Common myeloid progenitor, CD34-positive (primary cell): ENCODE measurements around the gene NOP53. TPM values are rescaled to one million over a fixed set of nuclear protein-coding genes. Genes with fewer than 3 reads are reported as not detected.
A peak's percentile ranks its signal among the peaks of the same experiment; 100 is the strongest.

ENCODE experiments used
- CTCF ChIA-PET: fragments of 350-600 bp; sonication (Branson Sonifier 250); formaldehyde crosslinking; loops from one replicate; lab custom pipeline; 2021; ENCODE audit warnings: antibody characterized with exemption; lab: Charles Lee
- POLR2A ChIA-PET: fragments of 350-600 bp; sonication (Branson Sonifier 250); formaldehyde crosslinking; loops from one replicate; lab custom pipeline; 2021; ENCODE audit warnings: antibody characterized with exemption; lab: Charles Lee
- DNase-seq, 3 donors: peaks; one replicate each; pipeline versions ENCODE4 v3.0.0 to v3.0.0-alpha.2; 2013
- H3K27ac ChIP-seq, 2 experiments: 1 replicate in 1 of 2; 2 replicates in 1 of 2; pipeline ENCODE4 v1.7.0; 2013; ENCODE audit warnings: inconsistent platforms in 2 of 2, low read length in 2 of 2, mild to moderate bottlenecking in 2 of 2, low read depth in 1 of 2, moderate library complexity in 1 of 2; ENCODE audit not compliant: severe bottlenecking in 2 of 2, insufficient read depth in 1 of 2, poor library complexity in 1 of 2
- H3K27me3 ChIP-seq, 5 experiments: replicated peaks in 2 of 5; 1 replicate in 3 of 5; 2 replicates in 2 of 5; pipeline versions ENCODE4 v1.6.1 to v1.7.0; 2013; ENCODE audit warnings: low read length in 4 of 5, mild to moderate bottlenecking in 2 of 5, moderate library complexity in 2 of 5, inconsistent platforms in 1 of 5; ENCODE audit not compliant: insufficient read depth in 5 of 5, control insufficient read depth in 4 of 5
- H3K36me3 ChIP-seq, 4 experiments: 1 replicate in 2 of 4; 2 replicates in 2 of 4; pipeline versions ENCODE4 v1.6.1 to v1.7.0; 2013; ENCODE audit warnings: low read length in 3 of 4, control low read depth in 1 of 4, mild to moderate bottlenecking in 1 of 4; ENCODE audit not compliant: control insufficient read depth in 4 of 4, insufficient read depth in 4 of 4
- H3K4me1 ChIP-seq, 4 experiments: 1 replicate in 3 of 4; 2 replicates in 1 of 4; pipeline versions ENCODE4 v1.6.1 to v1.7.1; 2013; ENCODE audit warnings: low read length in 3 of 4, mild to moderate bottlenecking in 3 of 4, control low read depth in 1 of 4, inconsistent platforms in 1 of 4, moderate library complexity in 1 of 4; ENCODE audit not compliant: control insufficient read depth in 4 of 4, insufficient read depth in 4 of 4; ENCODE audit errors: control extremely low read depth in 1 of 4
- H3K4me3 ChIP-seq, 7 experiments: 1 replicate in 4 of 7; 2 replicates in 3 of 7; pipeline versions ENCODE4 v1.5.1 to v1.7.0; 2013; ENCODE audit warnings: mild to moderate bottlenecking in 7 of 7, low read length in 6 of 7, moderate library complexity in 6 of 7, inconsistent platforms in 2 of 7, low read depth in 2 of 7, control low read depth in 1 of 7; ENCODE audit not compliant: insufficient read depth in 4 of 7, control insufficient read depth in 1 of 7; ENCODE audit errors: extremely low read depth in 1 of 7
- H3K9me3 ChIP-seq, 5 experiments: 1 replicate in 4 of 5; 2 replicates in 1 of 5; pipeline versions ENCODE4 v1.6.1 to v1.7.1; 2013; ENCODE audit warnings: low read length in 4 of 5, mild to moderate bottlenecking in 2 of 5, inconsistent platforms in 1 of 5, low read depth in 1 of 5, moderate library complexity in 1 of 5; ENCODE audit not compliant: control insufficient read depth in 4 of 5, insufficient read depth in 2 of 5; ENCODE audit errors: control extremely low read depth in 1 of 5
- WGBS: methylation state at CpG from one replicate; pipeline ENCODE4 v1.1.5; 2013; ENCODE audit not compliant: insufficient coverage; 5-methylcytosine and 5-hydroxymethylcytosine counted together
- polyA plus RNA-seq: library from polyadenylated mRNA; unstranded; fragments of 120-200 nt; gene quantifications from one replicate; pipeline ENCODE4 v1.2.1, GENCODE V29; 2013

Gene NOP53
- 1,028 TPM for polyA plus RNA-seq

DNA sequence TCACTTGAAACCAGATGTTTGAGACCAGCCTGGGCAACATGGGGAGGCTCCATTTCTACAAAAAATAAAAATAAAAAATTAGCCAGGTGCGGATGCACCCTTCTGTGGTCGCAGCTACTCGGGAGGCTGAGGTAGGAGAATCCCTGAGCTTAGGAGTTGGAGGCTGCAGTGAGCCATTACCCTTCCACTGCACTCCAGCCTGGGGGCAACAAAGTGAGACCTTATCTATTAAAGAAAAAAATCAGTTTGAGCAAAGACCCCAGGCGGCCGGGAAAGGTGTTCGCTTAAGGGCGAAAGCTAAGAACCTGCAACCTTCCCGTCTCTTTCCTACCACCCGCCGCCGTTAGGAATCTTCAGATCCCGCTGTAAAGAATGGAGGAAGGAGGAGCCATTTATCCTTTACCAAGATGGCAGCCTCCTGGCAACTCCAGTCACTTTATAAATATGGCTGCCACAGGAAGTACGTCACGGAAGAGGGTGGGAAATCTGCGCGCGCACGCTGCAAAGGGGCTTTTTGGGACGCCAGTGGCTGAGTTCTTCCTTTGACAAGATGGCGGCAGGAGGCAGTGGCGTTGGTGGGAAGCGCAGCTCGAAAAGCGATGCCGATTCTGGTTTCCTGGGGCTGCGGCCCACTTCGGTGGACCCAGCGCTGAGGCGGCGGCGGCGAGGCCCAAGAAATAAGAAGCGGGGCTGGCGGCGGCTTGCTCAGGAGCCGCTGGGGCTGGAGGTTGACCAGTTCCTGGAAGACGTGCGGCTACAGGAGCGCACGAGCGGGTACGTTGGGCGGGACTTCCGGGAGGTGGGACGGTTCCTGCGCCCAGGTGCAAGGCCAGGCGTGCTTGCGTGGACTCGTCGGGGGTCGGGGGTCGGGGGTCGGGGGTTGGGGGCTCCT, at the start of gene NOP53:
TSS of gene NOP53 (plus strand) at position 537 of the 892 bp plus-strand sequence. CDS start at position 551, 14 bp downstream.
- peak within 1 kb of the TSS; percentile 76 to 88 (median 82) for H3K4me3 ChIP-seq
- peaks cover 3 to 42% (median 34%) of the 10 kb centered on the region in 4 experiments for H3K4me1 ChIP-seq
- ChIA-PET CTCF (interaction anchor here (1.1 to 17.8 kb wide), 4 partner anchors 21 to 317 kb away, joined by 3 to 321 read pairs (median 10); partner anchors contain the start of gene EHD2), POLR2A (interaction anchor here (0.6 to 0.9 kb wide), 4 partner anchors 13 to 38 kb away, joined by 3 read pairs; no protein-coding TSS in a partner anchor)
- peak within 1 kb of the TSS; percentile 92 to 97 for H3K27ac ChIP-seq
- WGBS = 5% methylated on average over 39 of the region's 53 CpGs
- H3K36me3 ChIP-seq = peaks cover 13 to 43% (median 26%) of the 10 kb centered on the region in 4 experiments
- H3K9me3 ChIP-seq = no peaks in the 10 kb centered on the region
- peak; percentile 96 to 99 (median 96) for DNase-seq
- no peaks in the 10 kb centered on the region for H3K27me3 ChIP-seq

- no peaks in the 10 kb centered on the region for H3K27me3 ChIP-seq
- H3K36me3 ChIP-seq = peaks cover 3 to 40% (median 19%) of the 10 kb centered on the region in 4 experiments
- DNase-seq = no peak
- no peak overlapping the region for H3K4me3 ChIP-seq
- H3K9me3 ChIP-seq = no peaks in the 10 kb centered on the region
- ChIA-PET CTCF (interaction anchor here (0.9 to 1.8 kb wide), 3 partner anchors 8 to 260 kb away, joined by 3 to 5 read pairs (median 4); no protein-coding TSS in a partner anchor), POLR2A (interaction anchor here (0.6 kb wide), 1 partner anchor 191 kb away, joined by 3 read pairs; no protein-coding TSS in a partner anchor)
- H3K4me1 ChIP-seq = no peaks in the 10 kb centered on the region
- 89% methylated on average over 4 of the region's 8 CpGs for WGBS
- no peak overlapping the region for H3K27ac ChIP-seq
Observed at GRCh38 chr19:47696635-47697034, 48.7 kb upstream of the NOP53 start.

- Histone ChIP-seq H3K4me3 (no peak overlapping the region), H3K36me3 (peaks cover 0 to 40% (median 16%) of the 10 kb centered on the region in 4 experiments), H3K27ac (no peak overlapping the region), H3K9me3 (no peaks in the 10 kb centered on the region), H3K27me3 (no peaks in the 10 kb centered on the region), H3K4me1 (peaks cover 0 to 7% (median 2%) of the 10 kb centered on the region in 4 experiments)
- WGBS = 57% methylated on average over 21 of the region's 21 CpGs
- POLR2A ChIA-PET = no interaction called here
- DNase-seq = peak; percentile 67 to 82 (median 77)
- CTCF ChIA-PET = interaction anchor here (0.6 to 3.7 kb wide), 9 partner anchors 7 to 413 kb away, joined by 3 to 64 read pairs (median 7); partner anchors contain the start of gene NOP53
Observed at GRCh38 chr19:47697863-47698609, 47.3 kb upstream of the NOP53 start.

DNA sequence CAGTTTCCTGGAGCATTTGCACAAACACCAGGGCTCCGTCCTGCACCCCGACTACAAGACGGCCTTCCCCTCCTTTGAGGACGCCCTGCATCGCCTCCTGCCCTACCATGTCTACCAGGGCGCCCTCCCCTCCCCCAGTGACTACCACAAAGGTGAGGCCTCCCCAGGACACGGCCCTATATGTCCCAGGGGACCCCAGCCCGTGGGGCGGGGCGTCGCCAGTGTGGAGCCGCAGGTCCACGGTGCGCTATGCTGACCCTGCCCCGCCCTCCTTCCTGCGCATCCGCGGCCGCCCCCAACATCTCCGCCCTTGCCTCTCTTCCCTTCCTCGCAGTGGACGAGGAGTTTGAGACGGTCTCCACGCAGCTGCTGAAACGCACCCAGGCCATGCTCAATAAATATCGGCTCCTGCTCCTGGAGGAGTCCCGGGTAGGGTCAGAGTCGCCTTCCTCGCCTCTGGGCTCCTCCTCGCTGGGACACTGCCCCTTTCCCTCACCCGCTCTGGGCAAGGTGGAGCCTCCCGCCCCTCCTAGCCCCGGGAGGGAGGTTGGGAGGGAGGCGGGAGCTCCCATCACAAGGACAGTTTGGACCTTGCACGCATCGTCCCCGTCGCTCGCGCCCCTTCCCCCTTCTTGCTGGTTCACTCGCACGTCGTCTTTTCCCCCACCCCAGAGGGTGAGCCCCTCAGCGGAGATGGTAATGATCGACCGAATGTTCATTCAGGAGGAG, 46.6 kb upstream of the NOP53 start:
- CTCF ChIA-PET = interaction anchor here (0.6 to 3.7 kb wide), 14 partner anchors 8 to 414 kb away, joined by 3 to 64 read pairs (median 6); partner anchors contain the start of genes EHD2 and NOP53

DNA sequence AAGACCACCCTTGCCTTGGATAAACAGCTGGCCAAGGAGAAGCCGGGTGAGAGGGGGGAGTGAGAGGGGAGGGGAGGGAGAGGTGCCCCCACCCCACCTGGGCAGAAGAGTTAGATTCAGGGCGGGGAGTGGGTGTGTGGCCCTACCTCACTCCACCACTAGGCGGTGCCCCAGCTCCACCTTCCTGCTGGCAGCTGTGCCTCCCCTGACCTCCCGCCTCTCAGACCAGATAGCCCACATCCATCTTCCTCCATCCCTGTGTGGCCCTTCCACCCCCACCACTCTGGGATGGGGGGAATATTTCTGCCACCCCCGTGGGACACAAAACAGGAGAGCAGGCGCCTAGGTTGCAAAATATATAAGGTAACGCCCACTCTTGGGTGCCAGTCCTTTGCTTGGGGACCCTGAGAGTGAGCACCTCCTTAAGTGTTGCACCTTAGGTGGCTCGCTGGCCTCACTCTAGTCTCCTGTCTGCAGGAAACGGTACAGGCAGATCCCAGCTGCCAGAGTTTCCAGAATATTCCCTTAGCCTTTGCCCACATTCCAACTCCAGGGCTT, 45.9 kb upstream of the NOP53 start:
- peak; percentile 45 to 53 (median 52) for DNase-seq
- POLR2A ChIA-PET = no interaction called here

More for the DNA sequence above, 46.6 kb upstream of the NOP53 start:
- 97% methylated on average over 30 of the region's 46 CpGs for WGBS
- H3K4me1 ChIP-seq = peaks cover 0 to 7% (median 2%) of the 10 kb centered on the region in 4 experiments
- H3K27ac ChIP-seq = no peak overlapping the region
- POLR2A ChIA-PET = no interaction called here
- DNase-seq = no peak
- H3K9me3 ChIP-seq = no peaks in the 10 kb centered on the region
- H3K36me3 ChIP-seq = peaks cover 0 to 36% (median 15%) of the 10 kb centered on the region in 4 experiments
- H3K4me3 ChIP-seq = no peak overlapping the region
- no peaks in the 10 kb centered on the region for H3K27me3 ChIP-seq

More for the DNA sequence above, 45.9 kb upstream of the NOP53 start:
- no peak overlapping the region for H3K27ac ChIP-seq
- peaks cover 0 to 7% (median 2%) of the 10 kb centered on the region in 4 experiments for H3K4me1 ChIP-seq
- CTCF ChIA-PET = interaction anchor here (0.7 to 3.7 kb wide), 17 partner anchors 8 to 415 kb away, joined by 3 to 64 read pairs (median 4); partner anchors contain the start of genes EHD2 and NOP53
- H3K4me3 ChIP-seq = no peak overlapping the region
- no peaks in the 10 kb centered on the region for H3K9me3 ChIP-seq
- peaks cover 0 to 36% (median 15%) of the 10 kb centered on the region in 4 experiments for H3K36me3 ChIP-seq
- H3K27me3 ChIP-seq = no peaks in the 10 kb centered on the region
- WGBS = 95% methylated on average over 5 of the region's 9 CpGs
